Karpas-422 (cell line): ENCODE data around the gene ARAP2. TPM values are rescaled to one million over a fixed set of nuclear protein-coding genes. Genes with fewer than 3 reads are reported as not detected.
A peak's percentile ranks its signal among the peaks of the same experiment; 100 is the strongest.

Source experiments
- DNase-seq: peaks from one replicate; pipeline ENCODE4 v3.0.0-alpha.2; 2015
- H2AFZ ChIP-seq: fragments of 200-600 bp; sonication (generic); 2 replicates; pipeline ENCODE4 v1.6.1; 2014; ENCODE audit warnings: antibody characterized with exemption, low read length, mixed read lengths
- H3K27ac ChIP-seq: fragments of 200-600 bp; sonication (generic); 2 replicates; pipeline ENCODE4 v1.5.1; 2014; ENCODE audit warnings: mild to moderate bottlenecking, low read length, moderate library complexity
- H3K27me3 ChIP-seq: fragments of 200-600 bp; sonication (generic); 2 replicates; pipeline ENCODE4 v1.6.1; 2014; ENCODE audit warnings: low read length, mixed read lengths
- H3K36me3 ChIP-seq: fragments of 200-600 bp; sonication (generic); 2 replicates; pipeline ENCODE4 v1.6.1; 2014; ENCODE audit warnings: low read length, mixed read lengths; ENCODE audit not compliant: insufficient read depth
- H3K4me1 ChIP-seq: fragments of 200-600 bp; sonication (generic); 2 replicates; pipeline ENCODE4 v1.6.1; 2014; ENCODE audit warnings: mild to moderate bottlenecking, low read length, mixed read lengths
- H3K4me2 ChIP-seq: fragments of 200-600 bp; sonication (generic); 2 replicates; pipeline ENCODE4 v1.6.1; 2014; ENCODE audit warnings: low read length, low read depth, mild to moderate bottlenecking; ENCODE audit not compliant: poor library complexity, severe bottlenecking
- H3K4me3 ChIP-seq: fragments of 200-600 bp; sonication (generic); 2 replicates; pipeline ENCODE4 v1.5.1; 2014; ENCODE audit warnings: mild to moderate bottlenecking, antibody characterized with exemption, low read length, mixed read lengths
- H3K79me2 ChIP-seq: fragments of 200-600 bp; sonication (generic); 2 replicates; pipeline ENCODE4 v1.6.1; 2014; ENCODE audit warnings: mild to moderate bottlenecking, low read length, mixed read lengths
- H3K9ac ChIP-seq: fragments of 200-600 bp; sonication (generic); 2 replicates; pipeline ENCODE4 v1.6.0; 2014; ENCODE audit warnings: low read length
- H3K9me2 ChIP-seq: fragments of 200-600 bp; sonication (generic), shearing (Covaris generic); replicated peaks from 2 replicates; pipeline ENCODE4 v1.6.0; 2014; ENCODE audit warnings: mild to moderate bottlenecking, low read length, moderate library complexity; ENCODE audit not compliant: insufficient read depth
- H3K9me3 ChIP-seq: fragments of 300-700, 200-600 bp; sonication (generic); 2 replicates; pipeline ENCODE4 v1.6.1; 2014; ENCODE audit warnings: low read length, mixed read lengths
- H4K20me1 ChIP-seq: fragments of 200-600 bp; sonication (generic); 2 replicates; pipeline ENCODE4 v1.6.1; 2014; ENCODE audit warnings: mild to moderate bottlenecking, antibody characterized with exemption, low read length, low read depth; ENCODE audit not compliant: insufficient read depth
- total RNA-seq: library from RNA; depleted of rRNA; stranded (reverse); fragments of >200 nt; shearing (Covaris generic); gene quantifications from 2 replicates; pipeline ENCODE4 v1.2.3, GENCODE V29; 2014; ENCODE audit warnings: low replicate concordance

ARAP2 gene
- total RNA-seq, 1 experiment from 2014 or later: 4.7 TPM

DNA sequence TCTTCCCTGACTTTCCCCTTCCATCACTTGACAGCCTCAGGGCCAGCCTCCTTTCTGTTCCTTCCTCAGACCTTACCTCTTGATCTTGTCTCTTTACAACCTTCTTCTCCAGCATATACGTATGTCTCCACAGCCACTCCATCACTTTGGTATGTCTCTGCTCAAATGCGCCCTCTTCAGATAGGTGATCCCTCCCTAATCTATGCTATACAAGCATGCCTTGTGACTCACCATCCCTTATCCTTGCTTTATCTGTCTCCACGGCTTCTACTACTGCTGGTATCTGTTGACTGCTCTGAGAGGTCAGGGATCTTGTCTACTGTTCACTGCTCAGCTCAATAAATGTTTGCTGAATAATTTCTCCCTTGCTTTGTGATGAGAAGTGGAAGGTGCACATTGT, 9.0 kb downstream of the ARAP2 start:
- DNase-seq: no peak
- Histone ChIP-seq H3K4me2 (no peak overlapping the region), H3K79me2 (no peaks in the 10 kb centered on the region), H3K4me3 (no peak overlapping the region), H3K27ac (no peak overlapping the region), H2AFZ (no peak overlapping the region), H3K27me3 (no peaks in the 10 kb centered on the region), H3K9me3 (no peaks in the 10 kb centered on the region), H4K20me1 (no peaks in the 10 kb centered on the region), H3K9ac (no peak overlapping the region), H3K36me3 (no peaks in the 10 kb centered on the region), H3K9me2 (no peaks in the 10 kb centered on the region), H3K4me1 (no peaks in the 10 kb centered on the region)

DNA sequence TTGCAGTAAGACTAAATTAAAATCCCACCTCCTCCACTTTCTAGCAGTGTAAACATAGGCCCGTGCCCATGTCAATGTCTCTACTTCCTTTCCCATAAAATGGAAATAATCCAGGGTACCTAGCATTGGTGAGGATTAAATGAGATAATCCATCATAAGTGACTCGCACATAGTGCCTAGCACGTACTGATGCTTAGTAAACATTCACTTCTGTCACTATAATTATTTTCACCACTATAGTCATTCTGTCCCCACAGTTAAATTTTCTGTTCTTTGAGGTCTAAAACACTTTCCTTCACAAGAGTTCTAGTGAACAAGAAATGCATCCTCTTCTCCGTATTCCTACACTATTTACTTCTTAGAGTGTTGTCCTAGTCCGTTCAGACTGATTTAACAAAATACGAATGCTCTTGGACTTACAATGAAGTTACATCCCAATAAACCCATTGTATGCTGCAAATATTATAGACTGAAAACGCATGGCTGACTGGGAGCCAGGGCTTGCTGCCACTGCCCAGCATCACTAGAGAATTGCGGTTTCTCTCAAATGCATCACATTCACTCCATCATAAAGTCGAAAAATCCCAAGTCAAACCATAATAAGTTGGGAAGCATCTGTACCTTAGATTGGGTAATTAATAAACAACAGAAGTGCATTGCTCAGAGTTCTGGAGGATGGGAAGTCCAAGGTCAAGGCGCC, 10.6 kb downstream of the ARAP2 start:
- Histone ChIP-seq H3K27ac (no peak overlapping the region), H3K27me3 (no peaks in the 10 kb centered on the region), H3K9ac (no peak overlapping the region), H3K4me1 (no peaks in the 10 kb centered on the region), H3K9me3 (no peaks in the 10 kb centered on the region), H2AFZ (no peak overlapping the region), H4K20me1 (no peaks in the 10 kb centered on the region), H3K9me2 (no peaks in the 10 kb centered on the region), H3K4me2 (no peak overlapping the region), H3K79me2 (no peaks in the 10 kb centered on the region), H3K4me3 (no peak overlapping the region), H3K36me3 (no peaks in the 10 kb centered on the region)
- no peak for DNase-seq

DNA sequence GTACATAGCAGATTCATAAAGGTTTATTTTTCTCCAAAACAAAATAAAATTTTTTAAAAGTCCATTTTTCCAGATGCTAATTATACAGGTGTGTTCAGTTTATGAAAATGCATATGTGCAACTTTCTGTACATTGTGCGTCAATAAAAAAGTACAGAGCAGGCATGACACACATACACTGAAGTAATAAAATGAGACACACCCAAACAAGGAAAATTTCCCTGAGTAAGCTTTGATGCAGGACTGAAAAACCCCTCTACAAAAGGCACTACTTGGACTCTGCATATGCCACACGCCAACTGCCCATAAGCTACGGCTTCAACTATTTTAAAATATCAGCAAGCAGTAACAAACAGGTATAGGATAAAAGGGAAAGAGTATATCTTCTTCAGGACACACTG, 13.8 kb downstream of the ARAP2 start:
- no peak for DNase-seq
- Histone ChIP-seq H4K20me1 (no peaks in the 10 kb centered on the region), H3K4me1 (no peaks in the 10 kb centered on the region), H3K9me3 (no peaks in the 10 kb centered on the region), H3K4me2 (no peak overlapping the region), H3K36me3 (no peaks in the 10 kb centered on the region), H3K79me2 (no peaks in the 10 kb centered on the region), H2AFZ (no peak overlapping the region), H3K9ac (no peak overlapping the region), H3K27ac (no peak overlapping the region), H3K4me3 (no peak overlapping the region), H3K9me2 (no peaks in the 10 kb centered on the region), H3K27me3 (no peaks in the 10 kb centered on the region)

DNA sequence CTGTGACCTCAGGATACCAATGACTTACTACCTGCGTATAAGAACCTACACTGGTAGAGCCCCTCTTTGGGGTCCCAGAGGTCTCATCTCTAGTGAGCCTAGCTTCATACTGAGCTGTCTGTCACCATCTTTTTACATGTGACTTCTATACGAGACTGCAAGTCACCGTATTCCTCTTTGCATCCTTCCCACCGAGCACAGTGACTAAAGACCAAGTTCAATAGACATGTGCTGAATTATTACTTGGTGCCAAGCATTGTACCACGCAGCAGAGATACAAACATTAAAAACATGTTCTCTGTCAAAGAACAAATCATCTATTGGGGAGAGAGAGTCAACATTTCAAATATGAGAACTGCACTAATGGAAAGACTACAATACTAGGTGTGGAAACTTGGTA, 16.4 kb downstream of the ARAP2 start:
- Histone ChIP-seq H3K9ac (no peak overlapping the region), H4K20me1 (no peaks in the 10 kb centered on the region), H2AFZ (no peak overlapping the region), H3K36me3 (no peaks in the 10 kb centered on the region), H3K9me3 (no peaks in the 10 kb centered on the region), H3K4me3 (no peak overlapping the region), H3K9me2 (no peaks in the 10 kb centered on the region), H3K27ac (no peak overlapping the region), H3K4me1 (peaks cover 5% of the 10 kb centered on the region; the same call in 1 of the 2 replicates), H3K79me2 (no peaks in the 10 kb centered on the region), H3K27me3 (no peaks in the 10 kb centered on the region), H3K4me2 (no peak overlapping the region)
- no peak for DNase-seq

DNA sequence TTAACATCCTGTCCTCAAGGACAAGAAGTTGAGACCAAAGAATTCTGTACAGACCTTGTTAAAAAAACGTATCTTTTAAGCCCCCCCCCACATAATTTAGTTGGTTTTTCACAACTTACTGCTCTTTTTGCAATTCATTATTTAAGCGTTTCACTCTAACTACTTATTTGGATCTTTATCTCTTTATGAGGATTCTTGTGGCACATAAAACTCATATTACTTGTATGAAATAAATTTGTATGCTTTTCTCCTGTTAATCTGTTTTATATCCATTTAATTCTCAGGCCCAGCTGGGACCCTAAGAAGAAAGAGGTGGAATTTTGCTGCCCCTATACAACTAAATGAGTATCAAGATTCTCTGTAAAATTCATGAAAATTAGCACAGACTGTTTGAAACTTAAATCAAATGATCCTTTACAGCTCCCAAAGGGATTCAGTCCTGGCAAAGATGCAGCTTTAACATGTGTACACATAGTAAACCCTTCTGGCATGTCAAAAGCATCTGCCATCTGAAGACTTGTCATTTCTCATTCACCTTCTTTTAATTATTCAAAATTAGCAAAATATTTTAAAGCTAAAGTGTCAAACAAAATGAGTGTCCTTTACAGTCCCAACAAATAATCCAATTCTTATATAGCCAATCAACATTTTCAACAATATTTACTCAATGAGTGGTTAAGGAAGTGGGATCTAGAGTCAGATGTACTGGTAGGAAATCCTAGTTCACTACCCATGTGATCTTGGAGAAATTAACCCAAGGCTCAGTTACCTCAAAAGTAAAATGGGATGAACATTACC, 17.7 kb downstream of the ARAP2 start:
- no peaks in the 10 kb centered on the region for H3K27me3 ChIP-seq
- no peak overlapping the region for H3K4me3 ChIP-seq
- no peaks in the 10 kb centered on the region; the same call in 1 of the 2 replicates for H3K9me3 ChIP-seq
- no peak for DNase-seq
- no peak overlapping the region for H3K4me2 ChIP-seq
- no peak overlapping the region for H3K27ac ChIP-seq
- H2AFZ ChIP-seq: no peak overlapping the region
- no peak overlapping the region for H3K9ac ChIP-seq
- no peaks in the 10 kb centered on the region for H3K36me3 ChIP-seq
- peaks cover 5% of the 10 kb centered on the region; the same call in 1 of the 2 replicates for H3K4me1 ChIP-seq
- no peaks in the 10 kb centered on the region for H3K79me2 ChIP-seq
- no peaks in the 10 kb centered on the region for H3K9me2 ChIP-seq
- no peaks in the 10 kb centered on the region for H4K20me1 ChIP-seq

DNA sequence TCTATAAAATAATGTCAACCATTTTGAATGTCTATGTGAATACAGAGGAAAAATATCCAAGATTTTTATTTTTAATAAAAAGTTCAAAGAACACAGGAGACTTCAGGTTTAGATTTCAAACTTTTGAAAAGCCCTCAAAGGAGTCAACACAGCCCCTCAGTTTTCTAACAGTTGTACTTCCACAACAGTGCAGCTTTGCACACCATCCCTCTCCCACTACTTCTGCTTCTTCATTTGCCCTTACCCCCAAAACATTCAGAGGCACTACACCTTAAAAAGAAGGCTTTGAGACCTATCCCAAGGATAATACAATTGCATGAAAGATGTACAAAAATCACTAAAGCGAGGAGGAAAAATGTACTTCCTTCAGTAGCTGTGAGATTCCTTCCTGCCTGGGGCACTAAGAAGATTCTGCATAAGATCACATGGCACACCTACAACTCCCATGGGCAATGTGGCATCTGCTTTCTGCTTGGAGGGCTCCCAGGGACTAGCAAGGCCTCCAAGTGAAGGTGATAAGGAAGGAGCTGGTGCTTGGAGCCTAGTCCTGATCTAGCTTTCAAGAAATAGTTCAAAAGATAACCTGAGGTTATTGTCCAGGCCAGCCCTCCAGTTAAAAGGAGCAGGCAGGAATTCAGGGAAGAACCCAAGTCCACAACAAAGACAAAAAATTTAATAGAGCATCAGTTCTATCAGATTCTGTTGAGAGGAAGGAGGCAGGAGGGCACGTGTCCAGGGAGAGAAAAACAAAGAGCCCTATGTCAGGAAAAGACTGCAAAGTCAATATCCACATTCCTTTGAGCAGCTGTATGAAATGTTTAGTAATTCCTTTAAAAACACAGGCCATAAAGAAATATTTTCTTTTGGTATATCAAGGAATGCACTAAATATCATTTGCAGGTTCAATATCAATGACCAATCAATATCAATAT, 19.1 kb downstream of the ARAP2 start:
- Histone ChIP-seq H4K20me1 (no peaks in the 10 kb centered on the region), H3K27me3 (no peaks in the 10 kb centered on the region), H3K4me1 (peaks cover 5% of the 10 kb centered on the region; the same call in 1 of the 2 replicates), H3K9me3 (no peaks in the 10 kb centered on the region; the same call in 1 of the 2 replicates), H3K4me2 (no peak overlapping the region), H3K9ac (no peak overlapping the region), H3K27ac (no peak overlapping the region), H3K36me3 (no peaks in the 10 kb centered on the region), H3K79me2 (no peaks in the 10 kb centered on the region), H2AFZ (no peak overlapping the region), H3K9me2 (no peaks in the 10 kb centered on the region), H3K4me3 (0 out of 2 replicates have a peak overlapping the region, but pooled peaks have one; percentile 1)
- DNase-seq: no peak

DNA sequence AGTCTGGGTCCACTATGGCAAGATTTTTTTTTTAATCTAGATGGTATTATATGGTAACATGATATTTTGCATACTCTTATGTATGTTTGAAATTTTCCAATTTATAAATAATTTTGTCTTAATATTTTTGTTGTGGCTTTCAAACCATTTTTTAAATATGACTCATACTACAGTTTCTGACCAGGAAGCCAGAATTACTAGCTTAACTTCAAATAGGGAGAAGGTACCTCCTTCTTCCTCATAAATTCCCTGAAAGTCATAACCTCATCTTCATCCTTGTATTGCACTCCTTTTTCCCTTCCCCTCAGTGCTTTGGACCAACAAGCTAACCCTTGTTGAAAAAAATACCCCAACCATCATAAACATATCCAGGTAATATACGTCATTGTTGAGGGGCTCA, 21.6 kb downstream of the ARAP2 start:
- Histone ChIP-seq H3K9me3 (peaks cover 7% of the 10 kb centered on the region; the same call in 1 of the 2 replicates), H3K4me1 (peaks cover 5% of the 10 kb centered on the region; the same call in 1 of the 2 replicates), H3K27ac (no peak overlapping the region), H3K9ac (no peak overlapping the region), H3K4me2 (no peak overlapping the region), H4K20me1 (no peaks in the 10 kb centered on the region), H3K9me2 (no peaks in the 10 kb centered on the region), H3K36me3 (no peaks in the 10 kb centered on the region), H3K27me3 (no peaks in the 10 kb centered on the region), H2AFZ (no peak overlapping the region), H3K79me2 (no peaks in the 10 kb centered on the region), H3K4me3 (no peak overlapping the region)
- no peak for DNase-seq
